Chondrocyte (in vitro differentiated cells): ENCODE measurements around the gene KCTD2. TPM values are rescaled to one million over a fixed set of nuclear protein-coding genes. Genes with fewer than 3 reads are reported as not detected.
A peak's percentile ranks its signal among the peaks of the same experiment; 100 is the strongest.

Experiments
- DNase-seq: peaks from one replicate; pipeline ENCODE4 v3.0.0; 2021; ENCODE audit warnings: mixed read lengths, low spot score
- H3K27ac Mint-ChIP-seq: one replicate; pipeline ENCODE4 v1.8.0; 2021; ENCODE audit warnings: mild to moderate bottlenecking, moderate library complexity, mixed read lengths; ENCODE audit not compliant: unreplicated experiment
- H3K27me3 Mint-ChIP-seq: 2 replicates; pipeline ENCODE4 v1.8.0; 2021; ENCODE audit warnings: low read depth, mixed read lengths
- H3K36me3 Mint-ChIP-seq: 2 replicates; pipeline ENCODE4 v1.8.0; 2021; ENCODE audit warnings: low read depth, mixed read lengths
- H3K4me1 Mint-ChIP-seq: 2 replicates; pipeline ENCODE4 v1.8.0; 2021; ENCODE audit warnings: low read depth, mild to moderate bottlenecking, mixed read lengths
- H3K4me3 Mint-ChIP-seq: one replicate; pipeline ENCODE4 v1.8.0; 2021; ENCODE audit warnings: mild to moderate bottlenecking, moderate library complexity, mixed read lengths; ENCODE audit not compliant: unreplicated experiment
- H3K9me3 Mint-ChIP-seq: 2 replicates; pipeline ENCODE4 v1.8.0; 2021; ENCODE audit warnings: low read depth, mixed read lengths
- CTCF ChIP-seq: fragments of 200-600 bp; sonication (generic); IDR thresholded peaks from 2 replicates; pipeline ENCODE4 v1.5.0; 2021; ENCODE audit warnings: antibody characterized with exemption, mild to moderate bottlenecking, moderate library complexity
- total RNA-seq: library from RNA; stranded (reverse); gene quantifications from 3 replicates; pipeline ENCODE4 v1.2.1, GENCODE V29; 2021

KCTD2 gene
- total RNA-seq, 1 donor from 2014 or later: 17.1 TPM

GRCh38 chr17:75049706-75050105, 2.7 kb downstream of the KCTD2 start:
- no peak for DNase-seq
- TF ChIP-seq CTCF: no peak
- no peaks in the 10 kb centered on the region for H3K27me3 Mint-ChIP-seq
- no peak overlapping the region for H3K27ac Mint-ChIP-seq
- no peaks in the 10 kb centered on the region for H3K9me3 Mint-ChIP-seq
- peaks cover 32% of the 10 kb centered on the region for H3K4me1 Mint-ChIP-seq
- H3K36me3 Mint-ChIP-seq: peaks cover 12% of the 10 kb centered on the region
- no peak overlapping the region for H3K4me3 Mint-ChIP-seq

GRCh38 chr17:75051941-75052340, 4.9 kb downstream of the KCTD2 start:
- Mint-ChIP-seq H3K4me3 (no peak overlapping the region), H3K9me3 (no peaks in the 10 kb centered on the region), H3K4me1 (peaks cover 18% of the 10 kb centered on the region), H3K36me3 (peaks cover 17% of the 10 kb centered on the region), H3K27me3 (no peaks in the 10 kb centered on the region), H3K27ac (no peak overlapping the region)
- TF ChIP-seq CTCF: no peak
- no peak for DNase-seq

- no peak overlapping the region for H3K4me3 Mint-ChIP-seq
- TF ChIP-seq CTCF: peak; percentile 81
- peak overlapping the region; percentile 69 for H3K27ac Mint-ChIP-seq
- H3K27me3 Mint-ChIP-seq: no peaks in the 10 kb centered on the region
- DNase-seq: peak; percentile 72
- H3K4me1 Mint-ChIP-seq: peaks cover 11% of the 10 kb centered on the region
- H3K9me3 Mint-ChIP-seq: no peaks in the 10 kb centered on the region
- peaks cover 24% of the 10 kb centered on the region for H3K36me3 Mint-ChIP-seq
Observed at GRCh38 chr17:75059369-75060345, 12.6 kb downstream of the KCTD2 start.

- Mint-ChIP-seq H3K27ac (no peak overlapping the region), H3K4me3 (no peak overlapping the region), H3K4me1 (peaks cover 11% of the 10 kb centered on the region), H3K27me3 (no peaks in the 10 kb centered on the region), H3K9me3 (no peaks in the 10 kb centered on the region), H3K36me3 (peaks cover 24% of the 10 kb centered on the region)
- TF ChIP-seq CTCF: no peak
- no peak for DNase-seq
Observed at GRCh38 chr17:75060434-75061054, 13.5 kb downstream of the KCTD2 start.

GRCh38 chr17:75061055-75061438, 14.0 kb downstream of the KCTD2 start:
- no peak for TF ChIP-seq CTCF
- H3K4me3 Mint-ChIP-seq: no peak overlapping the region
- peaks cover 24% of the 10 kb centered on the region for H3K36me3 Mint-ChIP-seq
- no peaks in the 10 kb centered on the region for H3K27me3 Mint-ChIP-seq
- no peak for DNase-seq
- H3K9me3 Mint-ChIP-seq: no peaks in the 10 kb centered on the region
- peaks cover 11% of the 10 kb centered on the region for H3K4me1 Mint-ChIP-seq
- no peak overlapping the region for H3K27ac Mint-ChIP-seq
